Skeletal muscle satellite cell (primary cell): Measurements from ENCODE around the gene SQOR. TPM values are rescaled to one million over a fixed set of nuclear protein-coding genes. Genes with fewer than 3 reads are reported as not detected.

Source experiments
- H3K27me3 ChIP-seq: 2 replicates; pipeline ENCODE4 v1.7.0; 2013; ENCODE audit warnings: low read length; ENCODE audit not compliant: control insufficient read depth, insufficient read depth
- H3K36me3 ChIP-seq: 2 replicates; pipeline ENCODE4 v1.7.0; 2013; ENCODE audit warnings: mild to moderate bottlenecking, control low read depth, low read length; ENCODE audit not compliant: insufficient read depth
- H3K4me1 ChIP-seq: 2 replicates; pipeline ENCODE4 v1.7.0; 2013; ENCODE audit warnings: low read length; ENCODE audit not compliant: control insufficient read depth, insufficient read depth
- H3K4me2 ChIP-seq: 2 replicates; pipeline ENCODE4 v1.7.0; 2013; ENCODE audit warnings: mild to moderate bottlenecking, low read length
- H3K4me3 ChIP-seq: 2 replicates; pipeline ENCODE4 v1.7.0; 2013; ENCODE audit warnings: low read length
- H3K9ac ChIP-seq: 2 replicates; pipeline ENCODE4 v1.7.0; 2013; ENCODE audit warnings: mild to moderate bottlenecking, low read depth, low read length, moderate library complexity
- H3K9me3 ChIP-seq: replicated peaks from 2 replicates; pipeline ENCODE4 v1.7.0; 2013; ENCODE audit warnings: mild to moderate bottlenecking, control low read depth, low read length
- small RNA-seq: library from RNA; depleted of rRNA; stranded (forward); fragments of <200 nt; gene quantifications from one replicate; pipeline ENCODE3, GENCODE V24; 2012

Gene SQOR

DNA sequence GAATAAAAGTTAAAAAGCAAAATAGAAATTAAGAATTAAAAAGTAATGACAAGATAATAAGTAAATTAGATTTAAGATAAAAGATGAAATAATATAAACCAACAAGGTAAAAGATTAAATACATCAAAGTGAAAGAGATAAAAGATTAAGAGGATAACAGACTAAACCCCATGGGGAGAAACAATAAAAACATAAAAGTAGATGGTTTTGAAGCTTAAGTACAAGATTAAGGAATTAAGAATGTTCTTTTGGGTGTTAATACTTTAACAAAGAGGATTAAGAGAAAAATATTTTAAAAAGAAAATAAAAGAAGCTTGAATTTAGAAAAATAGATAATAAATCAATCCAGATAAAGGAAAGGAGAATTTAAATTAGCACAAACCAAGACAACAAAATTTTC is 85.4 kb downstream of the SQOR start:
- no peaks in the 10 kb centered on the region for H3K36me3 ChIP-seq
- H3K9ac ChIP-seq = no peak overlapping the region

GRCh38 chr15:45728641-45729040 is 93.8 kb downstream of the SQOR start:
- H3K9me3 ChIP-seq = no peaks in the 10 kb centered on the region
- no peaks in the 10 kb centered on the region for H3K4me1 ChIP-seq
- no peak overlapping the region for H3K9ac ChIP-seq
- no peaks in the 10 kb centered on the region for H3K36me3 ChIP-seq
- peaks cover 4% of the 10 kb centered on the region for H3K27me3 ChIP-seq
- H3K4me2 ChIP-seq = no peak overlapping the region
- H3K4me3 ChIP-seq = no peak overlapping the region

More for the DNA sequence above, 85.4 kb downstream of the SQOR start:
- no peak overlapping the region for H3K4me3 ChIP-seq
- peaks cover 15% of the 10 kb centered on the region for H3K27me3 ChIP-seq
- H3K4me2 ChIP-seq = no peak overlapping the region
- H3K9me3 ChIP-seq = no peaks in the 10 kb centered on the region
- no peaks in the 10 kb centered on the region for H3K4me1 ChIP-seq

DNA sequence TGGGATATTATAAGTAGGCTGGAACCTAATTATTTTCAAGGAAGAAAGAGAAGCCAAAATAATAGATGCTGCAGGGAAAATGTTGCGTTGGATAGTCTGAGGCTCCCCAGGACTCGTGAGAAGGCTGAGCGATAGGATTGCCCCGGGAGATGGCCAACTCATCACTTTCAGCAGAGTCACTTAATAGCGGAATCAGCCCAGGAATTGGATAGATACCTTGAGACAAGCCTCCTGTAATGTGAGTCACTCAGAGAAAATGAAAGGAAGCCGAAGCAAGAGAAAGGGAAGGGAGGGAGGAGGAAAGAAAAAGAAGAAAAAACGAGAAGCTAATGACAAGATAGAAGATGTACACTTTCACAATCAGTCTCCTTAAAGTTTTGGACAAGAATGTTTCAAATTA is 94.3 kb downstream of the SQOR start:
- H3K36me3 ChIP-seq = no peaks in the 10 kb centered on the region
- no peaks in the 10 kb centered on the region for H3K9me3 ChIP-seq
- no peak overlapping the region for H3K4me2 ChIP-seq
- no peaks in the 10 kb centered on the region for H3K4me1 ChIP-seq
- peaks cover 4% of the 10 kb centered on the region for H3K27me3 ChIP-seq
- no peak overlapping the region for H3K9ac ChIP-seq
- no peak overlapping the region for H3K4me3 ChIP-seq

- H3K4me1 ChIP-seq = no peaks in the 10 kb centered on the region
- no peaks in the 10 kb centered on the region for H3K36me3 ChIP-seq
Observed at GRCh38 chr15:45731343-45731742, 96.5 kb downstream of the SQOR start.

DNA sequence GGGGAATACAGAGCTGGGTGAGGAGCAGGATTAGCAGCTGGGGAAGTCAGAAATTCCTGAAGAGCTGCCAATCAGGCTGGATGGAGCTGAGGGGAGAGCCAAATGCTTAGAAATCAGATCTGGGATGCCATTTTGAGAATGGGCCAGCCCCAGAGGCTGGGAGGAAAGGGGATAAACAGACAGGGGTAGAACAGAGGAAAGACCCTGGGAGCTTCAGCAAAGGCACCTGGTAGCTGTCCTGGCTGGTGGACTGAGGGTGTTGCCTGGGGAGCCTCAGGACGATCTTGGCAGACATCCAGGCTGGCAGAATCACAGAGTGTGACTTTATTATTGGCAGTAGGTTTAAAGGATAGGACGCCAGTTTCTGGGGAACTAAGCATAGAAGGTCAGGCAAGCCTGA is 97.8 kb downstream of the SQOR start:
- H3K4me2 ChIP-seq = no peak overlapping the region
- no peaks in the 10 kb centered on the region for H3K9me3 ChIP-seq
- H3K4me1 ChIP-seq = no peaks in the 10 kb centered on the region
- no peaks in the 10 kb centered on the region for H3K36me3 ChIP-seq
- H3K4me3 ChIP-seq = no peak overlapping the region
- H3K27me3 ChIP-seq = peaks cover 4% of the 10 kb centered on the region
- H3K9ac ChIP-seq = no peak overlapping the region

More at GRCh38 chr15:45731343-45731742, 96.5 kb downstream of the SQOR start:
- Histone ChIP-seq H3K4me2 (no peak overlapping the region), H3K27me3 (peaks cover 4% of the 10 kb centered on the region), H3K4me3 (no peak overlapping the region), H3K9me3 (no peaks in the 10 kb centered on the region), H3K9ac (no peak overlapping the region)

DNA sequence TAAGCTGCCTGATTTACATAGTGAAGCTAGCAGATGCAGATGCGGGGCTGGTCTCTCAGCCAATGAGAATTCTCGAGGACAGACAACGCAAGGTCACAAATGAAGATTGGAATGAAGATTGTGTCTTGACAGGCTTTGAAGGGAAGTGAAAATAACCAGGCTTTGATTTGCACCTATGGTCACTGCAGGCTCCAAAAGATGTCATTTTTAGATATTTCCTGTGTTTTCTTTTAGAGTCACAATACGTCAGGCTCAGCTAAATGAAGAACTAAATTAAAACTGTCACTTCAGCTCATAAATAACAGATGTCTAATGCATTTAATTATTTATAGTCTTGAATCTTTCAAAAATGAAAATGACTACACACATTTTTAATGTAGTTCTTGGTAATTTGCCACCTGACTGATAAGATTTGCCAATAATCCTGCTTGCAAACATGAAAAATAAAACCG is 99.5 kb downstream of the SQOR start:
- no peak overlapping the region for H3K9ac ChIP-seq
- no peaks in the 10 kb centered on the region for H3K4me1 ChIP-seq
- no peaks in the 10 kb centered on the region for H3K9me3 ChIP-seq
- H3K36me3 ChIP-seq = no peaks in the 10 kb centered on the region
- no peak overlapping the region for H3K4me2 ChIP-seq
- peaks cover 4% of the 10 kb centered on the region for H3K27me3 ChIP-seq
- no peak overlapping the region for H3K4me3 ChIP-seq

Small RNA genes within 50 kb of the gene (small RNA-seq; reads per million reads assigned to genes)
- gene RF00019 = not detected
